ENCODE measurements around the gene PRSS33. TPM values are rescaled to one million over a fixed set of nuclear protein-coding genes. Genes with fewer than 3 reads are reported as not detected.

PRSS33 gene
- total RNA-seq, 4 donors from 2014 or later = not detected

DNA sequence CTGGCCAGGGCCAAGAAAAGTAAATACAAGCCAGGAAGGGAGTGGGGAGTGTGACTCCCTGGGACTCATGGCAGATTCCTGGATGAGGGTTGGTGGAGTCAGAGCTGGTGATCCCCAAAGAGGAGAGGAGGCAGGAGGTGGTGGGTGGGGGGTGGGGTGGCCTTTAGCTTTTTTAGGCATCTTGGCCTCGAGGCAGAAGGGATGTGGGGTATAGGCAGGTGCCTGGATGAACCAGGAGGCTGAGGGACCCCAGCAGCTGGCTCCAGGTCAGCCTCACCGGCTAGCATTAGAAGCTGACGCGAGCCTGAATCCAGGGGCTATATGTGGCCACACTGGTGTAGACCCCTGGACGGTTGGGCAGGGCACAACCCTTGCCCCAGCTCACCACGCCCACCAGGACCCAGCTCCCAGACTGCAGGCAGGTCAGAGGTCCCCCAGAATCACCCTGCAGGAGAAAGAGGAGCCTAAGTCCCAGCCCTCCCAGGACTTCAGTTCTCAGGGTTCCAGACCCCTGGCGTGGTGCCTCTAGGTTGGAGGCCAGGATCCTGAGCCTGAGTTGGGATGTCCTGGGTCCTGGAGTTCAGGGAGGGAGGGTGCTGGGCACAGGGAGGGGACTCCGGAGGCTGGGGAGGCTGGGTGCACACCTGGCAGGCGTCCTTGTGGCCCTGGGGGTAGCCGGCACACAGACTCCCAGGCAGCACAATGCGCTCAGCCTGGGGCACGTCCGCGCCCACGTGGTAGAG, 2.8 kb downstream of the PRSS33 start:
- Histone ChIP-seq H3K27ac (no peak overlapping the region), H3K4me1 (peaks cover 8 to 25% (median 12%) of the 10 kb centered on the region in 3 donors), H3K4me3 (peak overlapping the region; percentile 14 to 62 (median 30)), H3K36me3 (no peaks in the 10 kb centered on the region), H3K27me3 (peaks cover 11 to 62% (median 17%) of the 10 kb centered on the region in 4 donors), H3K9me3 (no peaks in the 10 kb centered on the region)
- TF ChIP-seq, protein P1, sequence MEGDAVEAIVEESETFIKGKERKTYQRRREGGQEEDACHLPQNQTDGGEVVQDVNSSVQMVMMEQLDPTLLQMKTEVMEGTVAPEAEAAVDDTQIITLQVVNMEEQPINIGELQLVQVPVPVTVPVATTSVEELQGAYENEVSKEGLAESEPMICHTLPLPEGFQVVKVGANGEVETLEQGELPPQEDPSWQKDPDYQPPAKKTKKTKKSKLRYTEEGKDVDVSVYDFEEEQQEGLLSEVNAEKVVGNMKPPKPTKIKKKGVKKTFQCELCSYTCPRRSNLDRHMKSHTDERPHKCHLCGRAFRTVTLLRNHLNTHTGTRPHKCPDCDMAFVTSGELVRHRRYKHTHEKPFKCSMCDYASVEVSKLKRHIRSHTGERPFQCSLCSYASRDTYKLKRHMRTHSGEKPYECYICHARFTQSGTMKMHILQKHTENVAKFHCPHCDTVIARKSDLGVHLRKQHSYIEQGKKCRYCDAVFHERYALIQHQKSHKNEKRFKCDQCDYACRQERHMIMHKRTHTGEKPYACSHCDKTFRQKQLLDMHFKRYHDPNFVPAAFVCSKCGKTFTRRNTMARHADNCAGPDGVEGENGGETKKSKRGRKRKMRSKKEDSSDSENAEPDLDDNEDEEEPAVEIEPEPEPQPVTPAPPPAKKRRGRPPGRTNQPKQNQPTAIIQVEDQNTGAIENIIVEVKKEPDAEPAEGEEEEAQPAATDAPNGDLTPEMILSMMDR (IDR thresholded peaks at IDR 0.05) = no peak
- TF ChIP-seq POLR2A (IDR thresholded peaks at IDR 0.05) = no peak
- intact Hi-C loops (cut with DNase I) = no loop called here
- 86% methylated on average over 1 to 5 of the region's 15 CpGs for WGBS, 2 donors
- DNase-seq = no peak

GRCh38 chr16:2783581-2784357, 3.6 kb downstream of the PRSS33 start:
- Histone ChIP-seq H3K4me1 (peaks cover 9 to 32% (median 12%) of the 10 kb centered on the region in 3 donors), H3K4me3 (no peak overlapping the region), H3K27ac (no peak overlapping the region), H3K27me3 (peaks cover 11 to 54% (median 17%) of the 10 kb centered on the region in 4 donors), H3K36me3 (no peaks in the 10 kb centered on the region), H3K9me3 (no peaks in the 10 kb centered on the region)
- no peak for TF ChIP-seq POLR2A (IDR thresholded peaks at IDR 0.05)
- TF ChIP-seq, protein P1 (IDR thresholded peaks at IDR 0.05) = no peak
- WGBS, 2 donors = 86 to 95% methylated on average over 4 to 7 of the region's 15 CpGs
- DNase-seq = no peak
- intact Hi-C loops (cut with DNase I) = no loop called here

- H3K36me3 ChIP-seq = no peaks in the 10 kb centered on the region
- no peaks in the 10 kb centered on the region for H3K9me3 ChIP-seq
- WGBS, 2 donors = 76 to 79% methylated on average over 13 to 14 of the region's 20 CpGs
- peaks cover 11 to 44% (median 17%) of the 10 kb centered on the region in 4 donors for H3K27me3 ChIP-seq
- no peak overlapping the region for H3K27ac ChIP-seq
- H3K4me1 ChIP-seq = peaks cover 12 to 41% (median 15%) of the 10 kb centered on the region in 3 donors
- DNase-seq = no peak
- H3K4me3 ChIP-seq = no peak overlapping the region
- intact Hi-C loops (cut with DNase I) = no loop called here
- TF ChIP-seq, protein P1 (IDR thresholded peaks at IDR 0.05) = no peak
- TF ChIP-seq POLR2A (IDR thresholded peaks at IDR 0.05) = no peak
Measured at GRCh38 chr16:2782583-2783351, 4.6 kb downstream of the PRSS33 start.

DNA sequence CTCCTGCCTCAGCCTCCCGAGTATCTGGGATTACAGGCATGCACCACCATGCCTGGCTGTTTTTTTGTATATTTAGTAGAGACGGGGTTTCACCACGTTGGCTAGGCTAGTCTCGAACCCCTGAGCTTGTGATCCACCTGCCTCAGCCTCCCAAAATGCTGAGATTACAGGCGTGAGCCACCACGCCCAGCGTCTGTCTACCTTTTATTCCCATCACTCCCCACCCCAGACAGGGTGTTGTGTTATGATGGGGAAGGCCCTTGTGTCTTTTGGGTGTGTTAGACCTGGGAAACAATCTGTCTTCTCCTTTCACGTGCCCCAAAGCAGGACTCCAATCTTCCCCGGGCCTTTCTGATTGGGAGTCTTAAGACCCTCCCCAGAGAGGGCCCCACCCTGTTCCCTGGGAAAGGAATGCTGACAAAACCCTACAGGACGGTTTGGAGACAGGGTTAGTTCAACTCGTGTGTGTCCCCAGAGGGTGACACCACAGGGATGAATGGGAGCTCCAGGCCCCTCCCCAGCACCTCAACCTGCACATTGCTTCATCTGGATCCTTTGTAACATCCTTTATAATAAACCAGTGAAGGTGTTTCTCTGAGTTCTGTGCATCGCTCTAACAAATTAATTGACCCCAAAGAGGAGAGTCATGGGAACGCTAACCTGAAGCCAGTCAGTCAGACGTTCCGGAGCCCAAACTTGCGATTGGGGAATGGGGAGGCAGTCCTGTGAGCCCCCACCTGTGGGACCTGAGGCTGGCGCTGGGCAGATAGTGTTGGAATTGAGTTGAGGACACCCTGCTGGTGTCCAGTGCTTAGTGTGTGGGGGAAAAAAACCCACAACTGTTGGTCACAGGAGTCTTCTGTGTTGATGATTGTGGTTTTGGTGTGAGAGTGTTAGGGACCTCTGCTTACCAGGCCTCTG, 7.1 kb downstream of the PRSS33 start:
- intact Hi-C loops (cut with DNase I) = no loop called here
- H3K4me3 ChIP-seq = no peak overlapping the region
- TF ChIP-seq, protein P1 (IDR thresholded peaks at IDR 0.05) = no peak
- no peak for TF ChIP-seq POLR2A (IDR thresholded peaks at IDR 0.05)

More for the DNA sequence above, 7.1 kb downstream of the PRSS33 start:
- H3K36me3 ChIP-seq = peaks cover 0 to 2% (median 0%) of the 10 kb centered on the region in 3 donors
- H3K27ac ChIP-seq = no peak overlapping the region
- H3K9me3 ChIP-seq = no peaks in the 10 kb centered on the region
- no peak for DNase-seq
- 56 to 73% methylated on average over 10 to 17 of the region's 17 CpGs for WGBS, 2 donors
- H3K27me3 ChIP-seq = peaks cover 0 to 19% (median 4%) of the 10 kb centered on the region in 4 donors
- peaks cover 18 to 42% (median 21%) of the 10 kb centered on the region in 3 donors for H3K4me1 ChIP-seq
